CD4-positive, alpha-beta T cell treated with Interleukin-15 for 1 hour (primary cell): ENCODE data around the gene IL1B.

ENCODE experiments used
- DNase-seq: peaks from one replicate; pipeline ENCODE4 v3.0.0-alpha.2; 2020

Gene IL1B

DNA sequence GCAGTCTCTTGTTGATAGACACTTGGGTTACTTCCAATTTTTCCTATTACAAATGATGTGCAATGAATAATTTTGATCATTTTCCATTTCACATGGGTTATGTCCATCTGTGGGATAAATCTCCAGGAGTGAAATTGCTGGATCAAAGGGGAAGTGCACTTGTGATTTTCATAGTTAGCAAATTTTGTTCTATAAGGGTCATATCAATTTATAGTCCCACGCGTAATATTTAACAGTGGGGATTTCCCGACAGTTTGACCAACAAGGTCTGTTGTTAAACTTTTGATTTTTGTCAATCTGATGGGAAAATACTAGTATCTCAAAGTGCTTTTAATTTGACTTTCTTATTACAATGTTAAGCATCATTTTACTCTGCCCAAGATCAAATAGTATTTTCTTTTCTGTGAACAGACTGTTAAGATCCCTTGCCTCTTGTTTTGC is 8.3 kb downstream of the IL1B start:
- DNase-seq = no peak

DNA sequence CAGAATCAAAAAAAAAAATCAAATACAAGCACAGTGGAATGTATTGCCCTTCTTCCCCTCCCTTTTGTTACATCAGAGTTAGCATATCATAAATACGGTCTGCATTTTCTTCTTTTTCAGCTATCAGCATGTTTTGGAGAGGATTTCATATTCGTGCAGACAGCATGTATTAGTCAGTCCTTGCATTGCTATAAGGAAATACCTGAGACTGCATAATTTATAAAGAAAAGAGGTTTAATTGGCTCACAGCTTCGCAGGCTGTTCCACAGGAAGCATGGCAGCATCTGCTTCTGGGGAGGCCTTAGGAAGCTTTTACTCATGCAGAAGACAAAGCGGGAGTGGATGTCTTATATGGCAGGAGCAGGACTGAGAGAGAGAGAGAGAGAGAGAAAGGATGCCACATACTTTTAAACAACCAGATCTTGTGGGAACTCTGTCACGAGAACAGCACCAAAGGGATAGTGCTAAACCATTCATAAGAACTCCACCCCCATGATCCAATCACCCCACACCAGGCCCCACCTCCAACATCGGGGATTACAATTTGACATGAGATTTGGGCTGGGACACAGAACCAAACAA is 8.9 kb downstream of the IL1B start:
- DNase-seq = no peak

DNA sequence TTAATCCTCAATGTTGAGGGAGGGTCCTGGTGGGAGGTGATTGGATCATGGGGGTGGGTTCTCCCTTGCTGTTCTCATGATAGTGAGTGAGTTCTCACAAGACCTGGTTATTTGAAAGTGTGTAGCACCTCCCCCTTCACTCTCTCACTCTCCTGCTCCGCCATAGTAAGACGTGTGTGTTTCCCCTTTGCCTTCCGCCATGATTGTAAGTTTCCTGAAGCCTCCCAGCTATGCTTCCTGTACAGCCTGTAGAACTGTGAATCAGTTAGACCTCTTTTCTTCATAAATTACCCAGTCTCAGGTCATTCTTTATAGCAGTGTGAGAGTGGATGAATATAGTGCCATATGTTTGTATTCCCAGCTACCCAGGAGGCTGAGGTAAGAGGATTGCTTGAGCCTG is 9.6 kb downstream of the IL1B start:
- DNase-seq = no peak

DNA sequence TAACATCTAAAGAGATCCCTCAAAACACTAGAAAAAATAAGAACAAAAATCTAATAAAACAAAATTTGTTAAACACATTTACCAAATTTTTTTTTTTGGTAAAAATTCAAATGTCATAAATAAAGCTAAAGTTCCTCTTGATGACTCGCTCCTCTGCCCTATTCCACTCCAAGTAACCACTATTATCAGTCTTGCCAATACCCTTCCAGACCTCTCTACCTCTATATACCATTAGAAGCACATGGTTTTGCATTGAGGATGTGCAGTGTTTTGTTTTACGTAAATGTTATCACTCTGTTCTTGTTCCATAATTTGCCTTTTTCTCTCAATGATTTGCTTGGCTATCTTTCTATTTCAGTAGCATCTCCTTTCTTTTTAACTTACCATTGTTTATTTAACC is 10.9 kb downstream of the IL1B start:
- DNase-seq = no peak

DNA sequence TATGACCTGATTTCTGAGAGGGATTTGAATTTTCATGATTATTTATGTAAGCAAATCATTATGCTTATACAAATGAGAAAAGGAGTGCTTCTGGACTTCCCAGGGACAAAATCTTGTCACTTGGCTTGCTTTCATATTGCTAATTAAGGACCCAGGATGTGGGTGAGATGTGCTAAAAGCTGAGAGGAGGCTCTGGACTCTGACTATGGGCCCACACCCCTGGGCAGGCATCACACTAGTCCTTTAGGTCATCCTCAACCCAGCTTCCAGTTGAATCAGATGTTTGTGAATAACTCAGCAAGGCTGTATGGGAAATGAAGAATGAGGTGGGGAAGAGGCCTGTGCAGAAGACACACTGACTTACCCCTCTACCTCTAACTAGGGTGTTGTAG is 11.9 kb downstream of the IL1B start:
- DNase-seq = no peak

GRCh38 chr2:112821682-112822081 is 14.9 kb downstream of the IL1B start:
- DNase-seq = no peak

DNA sequence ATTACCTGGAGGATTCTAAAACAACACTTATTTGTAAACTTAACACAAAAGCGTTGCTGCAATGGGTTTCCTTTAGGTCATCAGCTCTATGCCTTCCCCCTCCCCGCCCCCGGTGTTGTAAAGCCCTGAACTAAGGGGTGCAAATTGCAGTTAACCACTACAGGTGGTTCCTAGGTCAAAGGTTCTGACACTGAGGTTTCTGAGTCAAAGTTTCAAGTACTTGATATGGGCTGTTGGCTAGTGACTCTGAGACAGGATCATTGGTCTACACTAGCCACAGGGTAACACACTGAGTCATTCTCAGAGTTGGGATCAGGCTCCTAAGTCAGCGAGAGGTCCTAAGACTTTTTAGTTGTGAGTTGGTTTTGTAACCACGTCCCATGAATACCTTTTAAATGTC is 15.4 kb downstream of the IL1B start:
- no peak for DNase-seq

GRCh38 chr2:112820343-112820742 is 16.2 kb downstream of the IL1B start:
- no peak for DNase-seq

- no peak for DNase-seq
Measured at GRCh38 chr2:112819081-112819480, 17.5 kb downstream of the IL1B start.

GRCh38 chr2:112818094-112818902 is 18.3 kb downstream of the IL1B start:
- DNase-seq = no peak

DNA sequence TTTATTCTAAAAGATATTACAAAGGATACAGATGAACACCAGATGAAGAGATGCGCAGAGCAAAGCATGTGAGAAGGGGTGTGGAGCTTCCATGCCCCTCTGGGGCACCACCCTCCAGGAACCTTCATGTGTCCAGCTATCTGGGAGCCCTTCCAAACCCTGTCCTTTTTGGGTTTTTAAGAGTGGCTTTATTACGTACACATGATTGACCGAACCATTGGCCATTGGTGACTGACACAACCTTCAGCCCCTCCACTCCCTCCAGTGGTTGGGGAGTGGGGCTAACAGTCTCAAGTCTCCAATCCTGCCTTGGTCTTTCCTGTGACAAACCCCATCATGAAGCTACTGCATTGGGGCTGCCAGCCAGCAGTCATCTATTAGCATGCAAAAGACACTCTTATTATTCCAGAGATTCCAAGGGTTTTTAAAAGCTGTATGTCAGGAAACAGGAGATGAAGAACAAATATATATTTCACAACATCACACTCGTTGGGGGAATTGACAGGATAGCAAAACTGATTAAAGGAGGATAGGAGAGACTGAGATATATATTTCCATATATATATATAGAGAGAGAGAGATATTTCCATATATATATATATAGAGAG is 19.4 kb downstream of the IL1B start:
- DNase-seq = no peak

DNA sequence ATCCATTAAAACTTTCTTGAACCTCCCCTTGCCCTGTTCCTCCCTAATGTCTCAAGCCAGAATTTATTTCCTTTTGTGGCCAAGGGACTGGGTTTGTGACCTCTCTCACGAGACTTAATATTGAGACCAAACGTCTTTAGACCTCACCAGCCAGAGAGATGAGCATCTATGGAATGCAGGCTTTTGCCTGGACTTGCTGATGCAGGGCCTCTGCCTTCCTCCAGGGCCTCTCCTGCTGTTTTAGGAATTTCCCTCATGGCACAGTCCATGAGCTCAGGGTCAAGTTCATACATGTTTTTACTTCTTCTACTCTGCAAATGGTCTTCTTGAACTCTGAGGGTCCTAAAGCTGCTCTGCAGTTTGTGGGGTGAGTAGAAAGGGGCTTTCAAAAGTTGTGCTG is 22.3 kb downstream of the IL1B start:
- no peak for DNase-seq

GRCh38 chr2:112813280-112813966 is 23.2 kb downstream of the IL1B start:
- DNase-seq = no peak

DNA sequence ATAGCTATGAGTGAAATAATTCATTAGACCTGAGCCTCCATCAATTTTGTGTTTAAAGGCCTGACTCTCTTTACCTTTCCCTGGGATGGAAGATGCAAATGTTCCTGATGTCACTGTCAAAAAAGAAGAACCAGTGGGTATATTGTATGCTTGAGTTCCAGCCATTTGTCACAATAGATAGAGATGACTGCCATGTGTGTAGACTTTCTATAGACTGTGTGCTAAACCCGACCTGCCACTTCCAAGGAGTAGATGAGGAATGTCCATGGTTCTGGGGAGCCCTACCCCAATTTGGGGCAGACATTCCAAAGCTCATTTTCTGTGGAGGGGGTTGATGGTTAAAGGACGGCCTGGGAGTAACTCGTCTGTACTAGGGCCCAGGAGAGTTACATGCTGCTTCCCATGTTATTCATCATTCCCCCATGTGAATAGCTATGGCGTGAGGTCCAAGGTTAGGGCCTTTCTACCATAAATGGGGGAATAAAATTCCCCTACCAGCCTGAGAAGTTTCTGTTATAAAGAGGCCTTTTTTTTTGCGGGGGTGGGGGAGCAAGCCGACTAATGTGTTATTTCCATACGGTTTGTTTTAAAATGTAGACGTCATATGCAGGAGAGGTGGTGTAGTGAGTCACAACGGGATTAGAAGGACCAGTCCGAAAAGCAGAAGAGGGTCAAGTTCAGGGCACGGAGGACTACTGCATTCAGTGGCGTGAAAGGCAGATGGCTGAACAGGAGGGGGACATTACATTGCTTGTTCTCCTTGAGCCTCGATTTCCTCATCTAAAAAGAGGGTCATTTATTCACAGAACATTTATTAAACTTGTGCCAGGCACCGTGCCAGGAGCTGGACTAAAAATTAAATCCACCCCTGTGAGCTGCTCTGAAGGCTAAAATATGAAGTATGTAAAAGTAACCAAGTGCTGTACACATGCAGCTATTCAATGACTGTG is 24.0 kb downstream of the IL1B start:
- DNase-seq = no peak

DNA sequence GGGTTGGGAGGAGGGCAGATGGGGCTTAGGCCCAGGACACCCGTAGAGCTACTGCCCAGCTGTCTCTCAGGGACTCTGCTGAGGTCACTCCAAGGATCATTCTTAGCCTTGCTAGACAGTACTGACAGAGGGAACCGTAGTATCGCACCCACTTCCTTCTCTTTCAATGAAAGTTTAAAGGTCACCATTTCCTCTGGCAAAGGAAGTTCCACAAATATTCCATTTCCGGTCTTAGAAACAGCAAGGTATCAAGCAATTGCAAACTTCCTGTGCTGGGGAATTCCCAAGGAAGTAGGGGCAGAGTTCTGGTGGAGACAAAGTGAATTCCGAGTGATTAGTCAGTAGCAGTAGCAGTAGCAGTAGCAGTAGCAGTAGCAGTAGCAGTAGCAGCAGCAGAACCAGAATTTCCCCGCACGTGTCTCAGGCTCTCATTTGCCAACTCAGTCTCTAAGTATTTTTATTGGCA is 24.7 kb downstream of the IL1B start:
- DNase-seq = peak; percentile 56

DNA sequence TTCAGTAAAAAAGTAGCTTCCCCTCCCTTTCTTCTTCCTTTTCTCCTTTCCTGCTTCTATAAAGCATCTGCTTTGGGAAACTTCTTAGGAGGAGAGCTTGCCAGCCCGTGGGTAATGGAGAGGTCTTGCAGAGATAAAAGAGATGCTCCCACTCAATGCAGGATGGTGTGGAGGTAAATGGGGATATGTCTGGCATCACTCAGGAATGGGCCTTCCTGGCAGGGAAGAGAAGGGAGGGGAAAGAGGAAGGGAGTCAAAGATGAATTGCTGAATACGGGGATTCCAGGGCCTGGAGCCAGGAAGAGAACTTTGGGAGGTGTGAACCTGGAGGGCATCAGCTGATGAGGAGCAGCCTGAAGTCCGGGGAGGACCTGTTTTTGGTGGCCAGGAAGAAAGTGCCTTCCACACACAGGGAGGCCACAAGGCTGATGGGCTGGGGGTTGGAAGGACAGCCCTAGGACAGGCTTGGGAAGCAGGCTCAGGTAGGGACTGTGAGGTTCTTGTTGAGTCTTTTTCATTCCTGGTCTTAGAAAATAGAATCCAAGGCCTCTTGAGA is 25.2 kb downstream of the IL1B start:
- DNase-seq = no peak

DNA sequence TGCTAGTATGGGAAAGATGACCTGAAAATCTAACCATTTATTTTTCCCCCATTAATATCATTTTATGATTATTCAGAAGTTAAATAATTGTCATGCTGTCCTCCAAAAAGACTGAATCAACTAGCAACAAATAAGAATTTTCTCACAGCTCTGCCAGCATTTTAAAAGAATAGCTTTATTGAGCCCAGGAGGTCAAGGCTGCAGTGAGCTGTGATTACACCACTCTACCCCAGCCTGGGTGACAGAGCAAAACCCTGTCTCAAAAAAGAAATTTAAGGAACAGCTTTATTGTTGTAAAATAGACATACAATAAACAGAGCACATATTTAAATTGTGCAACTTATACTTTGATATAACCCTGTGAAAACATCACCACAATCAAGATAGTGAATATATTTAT is 27.5 kb downstream of the IL1B start:
- no peak for DNase-seq

- no peak for DNase-seq
Measured at GRCh38 chr2:112807233-112807807, 29.3 kb downstream of the IL1B start.

GRCh38 chr2:112805542-112805941 is 31.0 kb downstream of the IL1B start:
- no peak for DNase-seq

GRCh38 chr2:112803691-112804521 is 32.7 kb downstream of the IL1B start:
- no peak for DNase-seq
